K562 (cell line): ENCODE results near the gene FBXO15. TPM values are rescaled to one million over a fixed set of nuclear protein-coding genes. Genes with fewer than 3 reads are reported as not detected.

Experiments used
- ATAC-seq: fragments of 200-7000 bp; cut with Tn5 transposase; 3 replicates; pipeline ENCODE4 v1.9.1; 2020; ENCODE audit warnings: moderate library complexity
- BruUV-seq: library from RNA; stranded (reverse); fragments of 400-500 nt; replicated peaks from 2 replicates; lab custom pipeline; 2021; lab: Mats Ljungman, UMichigan
- CTCF ChIA-PET: fragments of 300-600 bp; formaldehyde crosslinking; extraction: SDS; loops from one replicate; lab custom pipeline; 2021; ENCODE audit warnings: low intra/inter-chr PET ratio; lab: Yijun Ruan, JAX
- POLR2A ChIA-PET: fragments of 300-600, 350-650 bp; sonication (Branson Sonifier 250); formaldehyde crosslinking; extraction: SDS; loops from one replicate; lab custom pipeline; 2021; ENCODE audit warnings: antibody characterized with exemption, inconsistent platforms; lab: Yijun Ruan, JAX
- DNase-seq, 4 experiments: peaks; one replicate each; pipeline versions ENCODE4 v3.0.0 to v3.0.0-alpha.2; 2011 to 2018; ENCODE audit warnings: low spot score in 3 of 4, mixed read lengths in 3 of 4; ENCODE audit errors: extremely low read depth in 1 of 4
- FAIRE-seq: peaks from 2 replicates; lab custom pipeline; 2011; peaks lifted over from hg19 to GRCh38; lab: Jason Lieb, UNC
- H2AFZ ChIP-seq: 2 replicates; pipeline ENCODE4 v1.6.0; 2011; ENCODE audit warnings: low read depth, low read length, control low read depth, inconsistent platforms
- H3K27ac ChIP-seq: fragments of 200-600 bp; 3 replicates; pipeline ENCODE4 v1.8.0; 2011; ENCODE audit warnings: low read depth, mild to moderate bottlenecking, control low read depth, inconsistent platforms, low read length, moderate library complexity, mixed read lengths; ENCODE audit errors: extremely low read depth
- H3K27me3 ChIP-seq, 2 experiments: fragments of 300-600 bp in 1 of 2; 2 replicates in 1 of 2; 3 replicates in 1 of 2; pipeline versions ENCODE4 v1.6.0 to v1.8.0; 2011; ENCODE audit warnings: inconsistent platforms in 2 of 2, low read length in 2 of 2, mild to moderate bottlenecking in 1 of 2, mixed read lengths in 1 of 2, moderate library complexity in 1 of 2; ENCODE audit not compliant: control insufficient read depth in 2 of 2, insufficient read depth in 2 of 2
- H3K36me3 ChIP-seq: fragments of 300-600 bp; 3 replicates; pipeline ENCODE4 v1.8.0; 2011; ENCODE audit warnings: mild to moderate bottlenecking, low read length, inconsistent platforms; ENCODE audit not compliant: control insufficient read depth, insufficient read depth
- H3K4me1 ChIP-seq, 2 experiments: fragments of 200-600 bp in 1 of 2; replicated peaks in 1 of 2; 2 replicates in 1 of 2; 3 replicates in 1 of 2; pipeline versions ENCODE4 v1.5.1 to v1.8.0; 2011; ENCODE audit warnings: inconsistent platforms in 2 of 2, low read length in 2 of 2, mild to moderate bottlenecking in 1 of 2, mixed read lengths in 1 of 2, moderate library complexity in 1 of 2; ENCODE audit not compliant: control insufficient read depth in 2 of 2, insufficient read depth in 2 of 2
- H3K4me2 ChIP-seq: 2 replicates; pipeline ENCODE4 v1.6.1; 2011; ENCODE audit warnings: low read length, control low read depth, inconsistent platforms, mixed read lengths; ENCODE audit not compliant: insufficient read depth
- H3K4me3 ChIP-seq: fragments of 200-600 bp; sonication (generic), shearing (Covaris generic); 2 replicates; pipeline ENCODE4 v1.5.1; 2016; ENCODE audit warnings: control low read depth, inconsistent platforms
- H3K79me2 ChIP-seq: fragments of 200-600 bp; 3 replicates; pipeline ENCODE4 v1.8.0; 2011; ENCODE audit warnings: low read length, inconsistent platforms; ENCODE audit not compliant: control insufficient read depth, insufficient read depth
- H3K9ac ChIP-seq, 2 experiments: 2 replicates each; pipeline versions ENCODE4 v1.6.0 to v1.6.1; 2011; ENCODE audit warnings: low read depth in 2 of 2, low read length in 2 of 2, control low read depth in 1 of 2, inconsistent platforms in 1 of 2, mild to moderate bottlenecking in 1 of 2, mixed read lengths in 1 of 2; ENCODE audit not compliant: insufficient read depth in 1 of 2
- H3K9me1 ChIP-seq: one replicate; pipeline ENCODE4 v1.6.0; 2011; ENCODE audit warnings: inconsistent platforms, mild to moderate bottlenecking, low read length, moderate library complexity; ENCODE audit not compliant: control insufficient read depth, insufficient read depth
- H3K9me3 ChIP-seq: replicated peaks from 2 replicates; pipeline ENCODE4 v1.5.1; 2011; ENCODE audit warnings: low read depth, low read length, inconsistent platforms; ENCODE audit not compliant: control insufficient read depth, insufficient read depth
- H4K20me1 ChIP-seq: replicated peaks from 2 replicates; pipeline ENCODE4 v1.6.1; 2011; ENCODE audit warnings: low read length, inconsistent platforms, mixed read lengths; ENCODE audit not compliant: control insufficient read depth, insufficient read depth
- CBX5 ChIP-seq: IDR thresholded peaks from 2 replicates; pipeline ENCODE4 v1.6.1; 2014; ENCODE audit warnings: low read depth, borderline replicate concordance
- FOS ChIP-seq: IDR thresholded peaks from 3 replicates; pipeline ENCODE4 v1.6.1; 2011; ENCODE audit not compliant: insufficient read length; ENCODE audit errors: extremely low read depth
- FOXP1 ChIP-seq: sonication (generic); formaldehyde crosslinking; IDR thresholded peaks from 2 replicates; pipeline ENCODE4 v1.8.0; 2022; ENCODE audit warnings: mild to moderate bottlenecking, missing genetic modification reagents
- GTF2F1 ChIP-seq: IDR thresholded peaks from 2 replicates; pipeline ENCODE4 v1.6.1; 2011; ENCODE audit warnings: low read depth, low read length, improper control_type of control experiment
- HDAC6 ChIP-seq: IDR thresholded peaks from 2 replicates; pipeline ENCODE4 v1.6.1; 2012; ENCODE audit warnings: low read depth, mild to moderate bottlenecking, control low read depth, inconsistent platforms, low read length, moderate library complexity
- ILK ChIP-seq: fragments of 450-650 bp; IDR thresholded peaks from 2 replicates; pipeline ENCODE4 v1.6.1; 2016; ENCODE audit warnings: missing genetic modification characterization, low read depth, mild to moderate bottlenecking, missing compliant biosample characterization, moderate library complexity, borderline replicate concordance
- JUN ChIP-seq, 2 experiments: sonication (generic) in 1 of 2; formaldehyde crosslinking in 1 of 2; IDR thresholded peaks; 2 replicates each; pipeline versions ENCODE4 v1.6.1 to v1.8.0; 2012 to 2022; ENCODE audit warnings: borderline replicate concordance in 2 of 2, mild to moderate bottlenecking in 2 of 2, improper control_type of control experiment in 1 of 2, low read depth in 1 of 2, low read length in 1 of 2, missing genetic modification reagents in 1 of 2
- SRSF7 ChIP-seq: fragments of 200-400 bp; formaldehyde crosslinking; optimal IDR thresholded peaks from 2 replicates; pipeline ENCODE3; 2017; ENCODE audit warnings: mild to moderate bottlenecking, low read depth, low read length
- TAF1 ChIP-seq: IDR thresholded peaks from 2 replicates; pipeline ENCODE4 v1.6.1; 2011; ENCODE audit warnings: mild to moderate bottlenecking, low read length, moderate library complexity; ENCODE audit not compliant: insufficient read depth, control insufficient read depth, severe bottlenecking; ENCODE audit errors: extremely low read depth
- TAF9B ChIP-seq: fragments of 450-650 bp; IDR thresholded peaks from 2 replicates; pipeline ENCODE4 v1.6.1; 2018; ENCODE audit warnings: mild to moderate bottlenecking; ENCODE audit not compliant: partially characterized antibody
- ZNF197 ChIP-seq: fragments of 200-800 bp; sonication (Bioruptor generic); IDR thresholded peaks from 2 replicates; pipeline ENCODE4 v1.6.1; 2016; ENCODE audit warnings: low read depth, missing genetic modification characterization, missing compliant biosample characterization
- WGBS: fragments of 100-300 bp; shearing (Covaris generic); methylation state at CpG from one replicate; pipeline ENCODE4 v1.1.6; 2016; ENCODE audit warnings: low coverage, mixed read lengths; ENCODE audit not compliant: insufficient coverage; ENCODE audit errors: missing lambda C conversion rate; 5-methylcytosine and 5-hydroxymethylcytosine counted together
- in situ Hi-C: fragments of 300-500 bp; cut with MboI; formaldehyde crosslinking; loops from 4 replicates; pipeline ENCODE4 v1.15.0; 2018; ENCODE audit warnings: inconsistent platforms, mixed read lengths
- intact Hi-C: fragments of 100-400 bp; cut with micrococcal nuclease; formaldehyde crosslinking; loops from 2 replicates; pipeline ENCODE4 v1.14.2; 2022
- polyA plus RNA-seq, 8 experiments: library from polyadenylated mRNA; depleted of rRNA in 4 of 8; stranded (reverse) in 5 of 8; unstranded in 3 of 8; fragments of >200 nt; fragmentation: Nextera tagmentation in 2 of 8; fragmentation: Illumina TruSeq in 1 of 8; extraction: Ambion mirVana in 2 of 8; extraction: Trizol in 1 of 8; gene quantifications; 2 replicates each; pipeline versions ENCODE4 v1.2.1 to v1.2.3, GENCODE V29; 2011 to 2014; ENCODE audit warnings: inconsistent platforms in 1 of 8, missing spikeins in 1 of 8
- total RNA-seq, 7 experiments: library from RNA; depleted of rRNA in 6 of 7; stranded (reverse); fragments of >200 nt in 6 of 7; fragmentation: Illumina TruSeq in 2 of 7; extraction: Trizol in 2 of 7; gene quantifications; 2 replicates each; pipeline versions ENCODE4 v1.2.1 to v1.2.3, GENCODE V29; 2011 to 2021; ENCODE audit warnings: low replicate concordance in 1 of 7
- TF ChIP-seq, protein P1 (sequence below): sonication (generic); formaldehyde crosslinking; IDR thresholded peaks from 2 replicates; pipeline ENCODE4 v1.8.0; 2022; ENCODE audit warnings: missing genetic modification reagents, mild to moderate bottlenecking, moderate library complexity, borderline replicate concordance
- TF ChIP-seq, protein P2 (sequence below): sonication (generic); formaldehyde crosslinking; IDR thresholded peaks from 2 replicates; pipeline ENCODE4 v1.8.1; 2023; ENCODE audit warnings: mild to moderate bottlenecking, missing genetic modification reagents

Gene FBXO15
- total and polyA plus RNA-seq, 9 of the 15 experiments (the other 6 are each of a cell fraction or from before 2014, with no cell fraction given), result 0.07 to 0.43 (median 0.27) TPM; not detected in 1

DNA sequence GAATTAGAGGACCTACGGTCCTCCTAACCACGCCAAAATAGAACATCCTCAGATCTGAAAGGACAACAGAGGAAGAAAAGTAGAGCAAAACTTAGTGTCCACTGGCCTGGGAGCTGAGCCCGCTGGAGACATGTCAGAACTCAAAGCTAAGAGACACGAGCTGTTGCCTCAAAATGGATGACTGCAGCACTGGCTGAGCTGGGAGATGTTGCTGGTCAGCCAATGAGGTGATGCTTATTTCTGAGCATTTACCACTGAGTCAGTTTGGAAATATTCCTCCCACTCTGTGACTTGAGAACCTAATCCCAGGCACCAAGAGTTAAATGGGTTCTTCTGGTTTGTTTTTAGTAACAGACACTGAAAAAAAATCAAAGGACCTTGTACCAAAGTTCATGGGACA, 32.6 kb downstream of the FBXO15 start:
- 0% methylated on average over 4 of the region's 4 CpGs for WGBS
- in situ Hi-C loops, result no loop called here
- H3K79me2 ChIP-seq, result no peaks in the 10 kb centered on the region
- ChIA-PET CTCF (no interaction called here), POLR2A (no interaction called here)
- intact Hi-C loops, result no loop called here
- H3K4me1 ChIP-seq, result no peaks in the 10 kb centered on the region
- no peak overlapping the region for H3K4me3 ChIP-seq
- TF ChIP-seq FOXP1 (no peak), JUN (IDR thresholded peaks at IDR 0.05; ENCODE audit: borderline replicate concordance, low read depth, low read length) (no peak), JUN (CRISPR knock-in tag; IDR thresholded peaks at IDR 0.05; ENCODE audit: borderline replicate concordance) (no peak), GTF2F1 (no peak), ZNF197 (CRISPR knock-in tag) (no peak), HDAC6 (no peak), TAF1 (no peak), FOS (no peak), SRSF7 (no peak), TAF9B (no peak), ILK (tag) (no peak), CBX5 (no peak)
- TF ChIP-seq, protein P1, sequence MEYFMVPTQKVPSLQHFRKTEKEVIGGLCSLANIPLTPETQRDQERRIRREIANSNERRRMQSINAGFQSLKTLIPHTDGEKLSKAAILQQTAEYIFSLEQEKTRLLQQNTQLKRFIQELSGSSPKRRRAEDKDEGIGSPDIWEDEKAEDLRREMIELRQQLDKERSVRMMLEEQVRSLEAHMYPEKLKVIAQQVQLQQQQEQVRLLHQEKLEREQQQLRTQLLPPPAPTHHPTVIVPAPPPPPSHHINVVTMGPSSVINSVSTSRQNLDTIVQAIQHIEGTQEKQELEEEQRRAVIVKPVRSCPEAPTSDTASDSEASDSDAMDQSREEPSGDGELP (CRISPR knock-in tag), result no peak
- TF ChIP-seq, protein P2, sequence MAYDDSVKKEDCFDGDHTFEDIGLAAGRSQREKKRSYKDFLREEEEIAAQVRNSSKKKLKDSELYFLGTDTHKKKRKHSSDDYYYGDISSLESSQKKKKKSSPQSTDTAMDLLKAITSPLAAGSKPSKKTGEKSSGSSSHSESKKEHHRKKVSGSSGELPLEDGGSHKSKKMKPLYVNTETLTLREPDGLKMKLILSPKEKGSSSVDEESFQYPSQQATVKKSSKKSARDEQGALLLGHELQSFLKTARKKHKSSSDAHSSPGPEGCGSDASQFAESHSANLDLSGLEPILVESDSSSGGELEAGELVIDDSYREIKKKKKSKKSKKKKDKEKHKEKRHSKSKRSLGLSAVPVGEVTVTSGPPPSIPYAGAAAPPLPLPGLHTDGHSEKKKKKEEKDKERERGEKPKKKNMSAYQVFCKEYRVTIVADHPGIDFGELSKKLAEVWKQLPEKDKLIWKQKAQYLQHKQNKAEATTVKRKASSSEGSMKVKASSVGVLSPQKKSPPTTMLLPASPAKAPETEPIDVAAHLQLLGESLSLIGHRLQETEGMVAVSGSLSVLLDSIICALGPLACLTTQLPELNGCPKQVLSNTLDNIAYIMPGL, result no peak
- no peak overlapping the region for H3K27ac ChIP-seq
- no peak overlapping the region for H2AFZ ChIP-seq
- H3K9ac ChIP-seq, result no peak overlapping the region
- H3K4me2 ChIP-seq, result no peak overlapping the region
- H3K9me1 ChIP-seq, result no peaks in the 10 kb centered on the region
- DNase-seq (no peak), FAIRE-seq (no peak), ATAC-seq (no peak)
- H3K27me3 ChIP-seq, result peaks cover 0 to 6% of the 10 kb centered on the region in 2 experiments; a peak in 2 of 5 replicates
- H3K36me3 ChIP-seq, result no peaks in the 10 kb centered on the region
- no peaks in the 10 kb centered on the region for H3K9me3 ChIP-seq
- no peaks in the 10 kb centered on the region for H4K20me1 ChIP-seq
- no TSS peak for BruUV-seq
